ENCODE results near the gene ATP11B.

GRCh38 chr3:182969277-182969676, 176.0 kb downstream of the ATP11B start:
- TF ChIP-seq CTCF (conservative IDR thresholded peaks at IDR 0.05; ENCODE audit: low read depth, low read length) (no peak), EZH2 (IDR thresholded peaks at IDR 0.05; ENCODE audit: low read length, unreplicated experiment) (no peak), EZH2phosphoT487 (IDR thresholded peaks at IDR 0.05; ENCODE audit: borderline replicate concordance, low read length) (no peak)

All from PC-3 (cell line).